IMR-90 (cell line): ENCODE measurements around the gene C2orf92. TPM values are rescaled to one million over a fixed set of nuclear protein-coding genes. Genes with fewer than 3 reads are reported as not detected.

Experiments used
- ATAC-seq: fragments of 200-7000 bp; cut with Tn5 transposase; 2 replicates; pipeline ENCODE4 v1.9.1; 2020; ENCODE audit warnings: low read depth, mild to moderate bottlenecking, moderate library complexity
- BruUV-seq: library from RNA; stranded (reverse); fragments of 400-500 nt; replicated peaks from 2 replicates; lab custom pipeline; 2021; lab: Mats Ljungman, UMichigan
- CTCF ChIA-PET: fragments of 300-600 bp; formaldehyde crosslinking; extraction: SDS; loops from one replicate; lab custom pipeline; 2021; ENCODE audit warnings: antibody characterized with exemption; lab: Yijun Ruan, JAX
- POLR2A ChIA-PET: fragments of 300-600 bp; sonication (Branson Sonifier 250); formaldehyde crosslinking; loops from one replicate; lab custom pipeline; 2022; ENCODE audit warnings: antibody characterized with exemption; ENCODE audit not compliant: unreplicated experiment; lab: Charles Lee
- DNase-seq: peaks from one replicate; pipeline ENCODE4 v3.0.0; 2013
- H2AFZ ChIP-seq: replicated peaks from 2 replicates; pipeline ENCODE3; 2013; ENCODE audit warnings: low read length, mild to moderate bottlenecking; ENCODE audit not compliant: poor library complexity
- H2AK5ac ChIP-seq: 2 replicates; pipeline ENCODE4 v1.6.1; 2013; ENCODE audit warnings: low read depth, low read length, inconsistent platforms
- H2AK9ac ChIP-seq: replicated peaks from 2 replicates; pipeline ENCODE3; 2013; ENCODE audit warnings: mild to moderate bottlenecking, low read depth, low read length, moderate library complexity; ENCODE audit not compliant: poor library complexity
- H2BK120ac ChIP-seq: 2 replicates; pipeline ENCODE4 v1.6.1; 2013; ENCODE audit warnings: low read depth, low read length, inconsistent platforms
- H2BK15ac ChIP-seq: 3 replicates; pipeline ENCODE4 v1.6.1; 2013; ENCODE audit warnings: low read depth, low read length, inconsistent platforms
- H2BK20ac ChIP-seq: 2 replicates; pipeline ENCODE4 v1.6.1; 2013; ENCODE audit warnings: low read depth, mild to moderate bottlenecking, inconsistent platforms, low read length, moderate library complexity
- H2BK5ac ChIP-seq: 2 replicates; pipeline ENCODE4 v1.6.1; 2013; ENCODE audit warnings: mild to moderate bottlenecking, low read depth, low read length, inconsistent platforms; ENCODE audit not compliant: poor library complexity, severe bottlenecking
- H3K14ac ChIP-seq: replicated peaks from 2 replicates; pipeline ENCODE4 v1.6.1; 2013; ENCODE audit warnings: low read depth, low read length, inconsistent platforms
- H3K18ac ChIP-seq: 2 replicates; pipeline ENCODE4 v1.6.1; 2013; ENCODE audit warnings: low read depth, low read length, control low read depth
- H3K23ac ChIP-seq: 2 replicates; pipeline ENCODE4 v1.6.1; 2013; ENCODE audit warnings: low read depth, low read length, inconsistent platforms
- H3K27ac ChIP-seq: 2 replicates; pipeline ENCODE4 v1.5.1; 2013; ENCODE audit warnings: mild to moderate bottlenecking, control low read depth, low read length; ENCODE audit not compliant: insufficient read depth
- H3K27me3 ChIP-seq: 2 replicates; pipeline ENCODE4 v1.6.1; 2013; ENCODE audit warnings: low read length; ENCODE audit not compliant: control insufficient read depth, insufficient read depth
- H3K36me3 ChIP-seq: 2 replicates; pipeline ENCODE4 v1.6.1; 2013; ENCODE audit warnings: low read length, mixed read lengths; ENCODE audit not compliant: control insufficient read depth, insufficient read depth
- H3K4ac ChIP-seq: 2 replicates; pipeline ENCODE4 v1.6.1; 2013; ENCODE audit warnings: low read depth, low read length, inconsistent platforms
- H3K4me1 ChIP-seq: 2 replicates; pipeline ENCODE4 v1.6.1; 2013; ENCODE audit warnings: low read length, mixed read lengths; ENCODE audit not compliant: control insufficient read depth, insufficient read depth
- H3K4me2 ChIP-seq: 2 replicates; pipeline ENCODE4 v1.6.1; 2013; ENCODE audit warnings: low read depth, mild to moderate bottlenecking, control low read depth, low read length, moderate library complexity
- H3K4me3 ChIP-seq: 2 replicates; pipeline ENCODE4 v1.5.1; 2013; ENCODE audit warnings: low read depth, mild to moderate bottlenecking, control low read depth, low read length, moderate library complexity; ENCODE audit not compliant: insufficient read depth
- H3K56ac ChIP-seq: 2 replicates; pipeline ENCODE4 v1.6.1; 2013; ENCODE audit warnings: low read length, inconsistent platforms; ENCODE audit not compliant: insufficient read depth; ENCODE audit errors: extremely low read depth
- H3K79me1 ChIP-seq, 2 experiments: 2 replicates each; pipeline ENCODE4 v1.6.1; 2013; ENCODE audit warnings: low read length in 2 of 2, inconsistent platforms in 1 of 2, low read depth in 1 of 2
- H3K9ac ChIP-seq: 2 replicates; pipeline ENCODE4 v1.6.1; 2013; ENCODE audit warnings: low read depth, low read length, control low read depth
- H3K9me1 ChIP-seq: 2 replicates; pipeline ENCODE4 v1.6.1; 2013; ENCODE audit warnings: low read length, inconsistent platforms; ENCODE audit not compliant: insufficient read depth
- H3K9me3 ChIP-seq: 2 replicates; pipeline ENCODE4 v1.6.1; 2013; ENCODE audit warnings: low read length; ENCODE audit not compliant: control insufficient read depth, insufficient read depth
- H4K20me1 ChIP-seq: 2 replicates; pipeline ENCODE4 v1.6.1; 2013; ENCODE audit warnings: low read length, inconsistent platforms; ENCODE audit not compliant: insufficient read depth
- H4K5ac ChIP-seq: 2 replicates; pipeline ENCODE4 v1.6.1; 2013; ENCODE audit warnings: mild to moderate bottlenecking, low read depth, low read length, control low read depth
- H4K8ac ChIP-seq, 2 experiments: 2 replicates each; pipeline ENCODE4 v1.6.1; 2013; ENCODE audit warnings: low read depth in 2 of 2, low read length in 2 of 2, control low read depth in 1 of 2, inconsistent platforms in 1 of 2
- H4K91ac ChIP-seq: 2 replicates; pipeline ENCODE4 v1.6.1; 2013; ENCODE audit warnings: low read depth, low read length, inconsistent platforms; ENCODE audit not compliant: insufficient read depth
- CHD1 ChIP-seq: IDR thresholded peaks from 2 replicates; pipeline ENCODE4 v1.6.1; 2012; ENCODE audit warnings: low read depth, low read length, improper control_type of control experiment
- FOS ChIP-seq: fragments of 150-350 bp; IDR thresholded peaks from 2 replicates; pipeline ENCODE4 v1.6.1; 2016; ENCODE audit warnings: low read depth, low read length
- MAFK ChIP-seq: IDR thresholded peaks from 2 replicates; pipeline ENCODE4 v1.6.1; 2012; ENCODE audit warnings: low read depth, low read length, improper control_type of control experiment
- RAD21 ChIP-seq: IDR thresholded peaks from 2 replicates; pipeline ENCODE4 v1.6.1; 2012; ENCODE audit warnings: low read length, improper control_type of control experiment
- RCOR1 ChIP-seq: IDR thresholded peaks from 2 replicates; pipeline ENCODE4 v1.6.1; 2012; ENCODE audit warnings: mild to moderate bottlenecking, low read length, improper control_type of control experiment; ENCODE audit not compliant: insufficient replicate concordance
- RFX5 ChIP-seq: IDR thresholded peaks from 2 replicates; pipeline ENCODE4 v1.8.0; 2012; ENCODE audit warnings: low read depth, mild to moderate bottlenecking, low read length, moderate library complexity
- SMC3 ChIP-seq: fragments of 150-350 bp; IDR thresholded peaks from 2 replicates; pipeline ENCODE4 v1.6.1; 2016; ENCODE audit warnings: low read depth, mild to moderate bottlenecking, antibody characterized with exemption, low read length, moderate library complexity
- WGBS, 2 experiments: methylation state at CpG; one replicate each; pipeline versions ENCODE4 v1.1.5 to v1.1.7; 2013; ENCODE audit warnings: missing lambda C conversion rate in 2 of 2; ENCODE audit not compliant: insufficient read length in 1 of 2; ENCODE audit errors: extremely low coverage in 2 of 2; 5-methylcytosine and 5-hydroxymethylcytosine counted together
- dilution Hi-C: fragments of 300-500 bp; cut with HindIII; formaldehyde crosslinking; loops from one replicate; pipeline ENCODE4 v1.14.3; 2018; ENCODE audit warnings: low sequenced_read_pairs; ENCODE audit not compliant: unreplicated experiment
- in situ Hi-C: fragments of 300-500 bp; cut with MboI; formaldehyde crosslinking; loops from 3 replicates; pipeline ENCODE4 v1.14.3; 2019; ENCODE audit warnings: low sequenced_read_pairs, inconsistent platforms, mixed read lengths
- intact Hi-C: fragments of 100-400 bp; cut with micrococcal nuclease; formaldehyde crosslinking; loops from 2 replicates; pipeline ENCODE4 v1.10.0; 2022
- polyA plus RNA-seq, 3 experiments: library from polyadenylated mRNA; depleted of rRNA; stranded (reverse); fragments of >200 nt; gene quantifications; 2 replicates each; pipeline ENCODE4 v1.2.3, GENCODE V29; 2012; ENCODE audit warnings: low replicate concordance in 1 of 3
- total RNA-seq: library from RNA; depleted of rRNA; stranded (reverse); fragments of >200 nt; gene quantifications from 2 replicates; pipeline ENCODE4 v1.2.3, GENCODE V29; 2012
- TF ChIP-seq, protein P1 (sequence below): fragments of 150-350 bp; IDR thresholded peaks from 2 replicates; pipeline ENCODE4 v1.6.1; 2017; ENCODE audit warnings: mild to moderate bottlenecking, antibody characterized with exemption, low read length, low read depth
- TF ChIP-seq, protein P2 (sequence below): conservative IDR thresholded peaks from 2 replicates; pipeline ENCODE4 v1.5.1; 2012; ENCODE audit warnings: mild to moderate bottlenecking, low read depth, low read length, improper control_type of control experiment

Gene C2orf92
- total and polyA plus RNA-seq, 2 of the 4 experiments (the other 2 are of a cell fraction) = 0.90 to 2.5 TPM

DNA sequence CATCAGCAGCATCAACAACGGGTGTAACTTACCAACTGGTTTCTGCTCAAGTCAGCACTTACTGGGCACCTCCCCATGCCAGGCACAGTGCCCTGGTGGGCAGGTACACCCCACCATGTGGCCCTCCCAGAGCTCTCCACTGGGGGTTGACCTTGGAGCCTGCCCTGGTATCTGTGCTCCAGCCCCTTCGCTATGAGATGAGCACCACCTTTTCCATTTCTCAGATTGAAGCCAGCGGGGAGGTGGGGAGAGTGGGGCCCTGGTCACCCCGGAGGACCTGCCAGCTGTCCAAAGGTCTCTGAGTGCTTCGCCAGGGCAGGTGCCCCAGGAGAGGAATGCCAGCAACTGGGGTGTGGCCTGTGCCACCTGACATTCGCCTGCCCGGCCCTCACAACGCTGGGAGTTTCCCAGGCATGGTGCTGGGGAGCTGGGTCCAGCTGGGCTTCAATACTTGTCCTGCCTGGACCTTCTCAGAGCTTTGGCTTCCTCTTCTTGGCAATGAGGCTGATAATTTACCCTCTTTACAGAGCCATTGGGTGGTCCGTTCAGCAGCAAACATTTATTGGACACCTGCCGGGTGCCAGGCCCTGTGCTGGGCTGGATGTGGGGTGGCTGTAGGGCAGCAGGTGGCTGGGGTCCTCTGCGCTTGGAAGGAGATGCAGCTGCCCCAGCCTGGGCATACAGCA, 38.0 kb downstream of the C2orf92 start (continued):
- TF ChIP-seq RCOR1 = no peak

DNA sequence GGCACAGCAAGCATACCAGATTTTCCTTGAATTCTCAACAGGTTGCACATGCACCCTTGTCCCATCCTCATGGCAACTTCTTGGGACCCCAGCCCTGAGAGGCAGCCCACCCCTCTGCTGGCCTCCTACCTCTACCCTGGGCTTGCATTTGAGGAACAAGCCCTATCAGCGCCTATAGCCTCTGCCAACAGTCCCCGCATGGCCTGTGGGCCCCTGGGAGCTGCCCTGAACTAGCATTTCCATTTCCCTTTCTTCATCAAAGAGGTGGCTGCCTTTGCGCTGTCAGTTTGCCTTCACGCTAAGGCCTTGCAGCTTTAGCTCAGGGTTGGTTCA, 38.5 kb downstream of the C2orf92 start:
- Histone ChIP-seq H2BK120ac (no peak overlapping the region), H3K36me3 (no peaks in the 10 kb centered on the region), H4K91ac (no peak overlapping the region), H3K27me3 (peaks cover 20% of the 10 kb centered on the region), H3K4me3 (no peak overlapping the region), H3K9me3 (no peaks in the 10 kb centered on the region), H3K18ac (no peak overlapping the region), H4K8ac (no peak overlapping the region), H3K4me1 (no peaks in the 10 kb centered on the region), H2BK20ac (no peak overlapping the region), H3K9me1 (no peaks in the 10 kb centered on the region), H2BK5ac (no peak overlapping the region), H4K5ac (no peak overlapping the region), H3K27ac (no peak overlapping the region), H3K23ac (no peak overlapping the region), H3K9ac (no peak overlapping the region), H3K56ac (no peak overlapping the region), H4K20me1 (no peaks in the 10 kb centered on the region), H3K4me2 (no peak overlapping the region), H3K14ac (no peak overlapping the region), H2AK5ac (no peak overlapping the region), H3K79me1 (no peaks in the 10 kb centered on the region), H2AK9ac (no peak overlapping the region), H2BK15ac (no peak overlapping the region), H2AFZ (no peak overlapping the region), H3K4ac (no peak overlapping the region)
- intact Hi-C loops = loop anchor here (10.0 kb wide), 2 partner anchors 57 to 1127 kb away; no protein-coding TSS in a partner anchor
- CTCF ChIA-PET = interaction anchor here (0.8 kb wide), 1 partner anchor 117 kb away, joined by 3 read pairs; no protein-coding TSS in a partner anchor
- TF ChIP-seq SMC3 (no peak), FOS (no peak), RAD21 (no peak), MAFK (no peak), RFX5 (no peak), CHD1 (no peak), RCOR1 (no peak)
- TF ChIP-seq, protein P1, sequence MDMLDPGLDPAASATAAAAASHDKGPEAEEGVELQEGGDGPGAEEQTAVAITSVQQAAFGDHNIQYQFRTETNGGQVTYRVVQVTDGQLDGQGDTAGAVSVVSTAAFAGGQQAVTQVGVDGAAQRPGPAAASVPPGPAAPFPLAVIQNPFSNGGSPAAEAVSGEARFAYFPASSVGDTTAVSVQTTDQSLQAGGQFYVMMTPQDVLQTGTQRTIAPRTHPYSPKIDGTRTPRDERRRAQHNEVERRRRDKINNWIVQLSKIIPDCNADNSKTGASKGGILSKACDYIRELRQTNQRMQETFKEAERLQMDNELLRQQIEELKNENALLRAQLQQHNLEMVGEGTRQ = no peak
- TF ChIP-seq, protein P2, sequence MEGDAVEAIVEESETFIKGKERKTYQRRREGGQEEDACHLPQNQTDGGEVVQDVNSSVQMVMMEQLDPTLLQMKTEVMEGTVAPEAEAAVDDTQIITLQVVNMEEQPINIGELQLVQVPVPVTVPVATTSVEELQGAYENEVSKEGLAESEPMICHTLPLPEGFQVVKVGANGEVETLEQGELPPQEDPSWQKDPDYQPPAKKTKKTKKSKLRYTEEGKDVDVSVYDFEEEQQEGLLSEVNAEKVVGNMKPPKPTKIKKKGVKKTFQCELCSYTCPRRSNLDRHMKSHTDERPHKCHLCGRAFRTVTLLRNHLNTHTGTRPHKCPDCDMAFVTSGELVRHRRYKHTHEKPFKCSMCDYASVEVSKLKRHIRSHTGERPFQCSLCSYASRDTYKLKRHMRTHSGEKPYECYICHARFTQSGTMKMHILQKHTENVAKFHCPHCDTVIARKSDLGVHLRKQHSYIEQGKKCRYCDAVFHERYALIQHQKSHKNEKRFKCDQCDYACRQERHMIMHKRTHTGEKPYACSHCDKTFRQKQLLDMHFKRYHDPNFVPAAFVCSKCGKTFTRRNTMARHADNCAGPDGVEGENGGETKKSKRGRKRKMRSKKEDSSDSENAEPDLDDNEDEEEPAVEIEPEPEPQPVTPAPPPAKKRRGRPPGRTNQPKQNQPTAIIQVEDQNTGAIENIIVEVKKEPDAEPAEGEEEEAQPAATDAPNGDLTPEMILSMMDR = no peak
- in situ Hi-C loops = loop anchor here (10.0 kb wide), 1 partner anchor 677 kb away; no protein-coding TSS in a partner anchor
- DNase-seq (no peak), ATAC-seq (no peak)
- BruUV-seq = no TSS peak
- POLR2A ChIA-PET = no interaction called here
- dilution Hi-C loops = no loop called here
- WGBS, 2 experiments = no CpG with 5 or more reads among the region's 4 CpGs
